Left lung (tissue), 10 donors: ENCODE measurements around the gene BBC3. TPM values are rescaled to one million over a fixed set of nuclear protein-coding genes. Genes with fewer than 3 reads are reported as not detected.
A peak's percentile ranks its signal among the peaks of the same experiment; 100 is the strongest.
"Not testable (repeated sequence)": the region's sequence is repeated elsewhere in the genome, so short reads cannot be mapped to it uniquely, and the experiment has no call there.

Source experiments
- ATAC-seq: fragments of 200-7000 bp; cut with Tn5 transposase; one replicate; pipeline ENCODE4 v1.9.1; 2020; ENCODE audit warnings: moderate library complexity
- DNase-seq, 4 donors: peaks; one replicate each; pipeline ENCODE4 v3.0.0-alpha.2; 2013 to 2020
- H3K27ac ChIP-seq, 2 donors: fragments of 200-600 bp; sonication (generic) in 1 of 2; one replicate each; pipeline versions ENCODE4 v1.5.0 to v1.8.0; 2020 to 2021
- H3K27me3 ChIP-seq, 2 donors: fragments of 200-600 bp; sonication (generic) in 1 of 2; one replicate each; pipeline versions ENCODE4 v1.5.0 to v1.8.0; 2020 to 2021
- H3K36me3 ChIP-seq, 2 donors: fragments of 200-600 bp; sonication (generic) in 1 of 2; one replicate each; pipeline versions ENCODE4 v1.5.0 to v1.8.0; 2020 to 2021
- H3K4me1 ChIP-seq, 2 donors: fragments of 200-600 bp; one replicate each; pipeline ENCODE4 v1.8.0; 2021
- H3K4me3 ChIP-seq, 2 donors: fragments of 200-600 bp; sonication (generic) in 1 of 2; one replicate each; pipeline versions ENCODE4 v1.5.0 to v1.8.0; 2020 to 2021; ENCODE audit warnings: mild to moderate bottlenecking in 1 of 2
- H3K9me3 ChIP-seq, 2 donors: fragments of 200-600 bp; sonication (generic) in 1 of 2; one replicate each; pipeline versions ENCODE4 v1.5.0 to v1.8.0; 2020 to 2021
- intact Hi-C, 2 donors: fragments of 100-400 bp; cut with DNase I; formaldehyde crosslinking; loops; one replicate each; pipeline versions ENCODE4 v1.11.2 to v1.14.2; 2022
- polyA plus RNA-seq, 6 donors: library from polyadenylated mRNA; unstranded; fragments of 120-200 nt; gene quantifications; one replicate each; pipeline ENCODE4 v1.2.1, GENCODE V29; 2013; ENCODE audit not compliant: insufficient read length in 6 of 6
- total RNA-seq, 2 donors: library from RNA; stranded (reverse); fragmentation: NEBNext Ultra II Directional; extraction: Animal tissue kit (Norgen Biotek cat#: 25700); gene quantifications; one replicate each; pipeline ENCODE4 v1.2.1, GENCODE V29; 2021
- TF ChIP-seq, protein P1 (sequence below), 2 donors: fragments of 200-600 bp; sonication (generic) in 1 of 2; IDR thresholded peaks; one replicate each; pipeline versions ENCODE4 v1.5.0 to v1.8.0; 2021; ENCODE audit warnings: antibody characterized with exemption in 2 of 2
- donor health status: DM: no; HTN: yes; CAD: no.
- donor health status: DM: no; HTN: no; CAD: no.

BBC3 gene
- total and polyA plus RNA-seq, 8 donors = 1.6 to 13.8 (median 2.7) TPM

DNA sequence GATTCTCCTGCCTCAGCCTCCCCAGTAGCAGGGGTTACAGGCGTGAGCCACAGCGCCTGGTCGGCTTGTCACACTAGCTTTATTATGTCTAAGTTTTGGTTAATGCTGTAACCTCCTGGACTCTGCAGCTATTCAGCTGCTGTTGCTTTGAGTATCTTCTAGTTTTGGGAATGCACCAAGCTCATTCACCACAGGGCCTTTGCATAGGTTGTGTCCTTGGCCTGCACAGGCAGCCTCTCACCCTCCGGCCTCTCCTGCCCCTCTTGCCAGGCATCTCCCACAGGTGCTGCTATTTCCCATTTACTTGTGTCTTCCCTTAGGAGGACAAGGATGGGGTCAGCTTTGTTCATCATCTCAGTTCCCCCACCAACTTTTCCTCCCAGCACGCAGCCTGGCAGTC, 23.0 kb upstream of the BBC3 start:
- no peak for ATAC-seq
- H3K4me3 ChIP-seq = no peak overlapping the region
- no peaks in the 10 kb centered on the region for H3K9me3 ChIP-seq
- no peak for DNase-seq
- H3K27ac ChIP-seq = no peak overlapping the region
- H3K4me1 ChIP-seq = peaks cover 12 to 15% of the 10 kb centered on the region in 2 donors
- peaks cover 0 to 9% of the 10 kb centered on the region in 2 donors for H3K36me3 ChIP-seq
- TF ChIP-seq, protein P1, sequence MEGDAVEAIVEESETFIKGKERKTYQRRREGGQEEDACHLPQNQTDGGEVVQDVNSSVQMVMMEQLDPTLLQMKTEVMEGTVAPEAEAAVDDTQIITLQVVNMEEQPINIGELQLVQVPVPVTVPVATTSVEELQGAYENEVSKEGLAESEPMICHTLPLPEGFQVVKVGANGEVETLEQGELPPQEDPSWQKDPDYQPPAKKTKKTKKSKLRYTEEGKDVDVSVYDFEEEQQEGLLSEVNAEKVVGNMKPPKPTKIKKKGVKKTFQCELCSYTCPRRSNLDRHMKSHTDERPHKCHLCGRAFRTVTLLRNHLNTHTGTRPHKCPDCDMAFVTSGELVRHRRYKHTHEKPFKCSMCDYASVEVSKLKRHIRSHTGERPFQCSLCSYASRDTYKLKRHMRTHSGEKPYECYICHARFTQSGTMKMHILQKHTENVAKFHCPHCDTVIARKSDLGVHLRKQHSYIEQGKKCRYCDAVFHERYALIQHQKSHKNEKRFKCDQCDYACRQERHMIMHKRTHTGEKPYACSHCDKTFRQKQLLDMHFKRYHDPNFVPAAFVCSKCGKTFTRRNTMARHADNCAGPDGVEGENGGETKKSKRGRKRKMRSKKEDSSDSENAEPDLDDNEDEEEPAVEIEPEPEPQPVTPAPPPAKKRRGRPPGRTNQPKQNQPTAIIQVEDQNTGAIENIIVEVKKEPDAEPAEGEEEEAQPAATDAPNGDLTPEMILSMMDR (IDR thresholded peaks at IDR 0.05) = no peak
- intact Hi-C loops = no loop called here
- no peaks in the 10 kb centered on the region for H3K27me3 ChIP-seq

DNA sequence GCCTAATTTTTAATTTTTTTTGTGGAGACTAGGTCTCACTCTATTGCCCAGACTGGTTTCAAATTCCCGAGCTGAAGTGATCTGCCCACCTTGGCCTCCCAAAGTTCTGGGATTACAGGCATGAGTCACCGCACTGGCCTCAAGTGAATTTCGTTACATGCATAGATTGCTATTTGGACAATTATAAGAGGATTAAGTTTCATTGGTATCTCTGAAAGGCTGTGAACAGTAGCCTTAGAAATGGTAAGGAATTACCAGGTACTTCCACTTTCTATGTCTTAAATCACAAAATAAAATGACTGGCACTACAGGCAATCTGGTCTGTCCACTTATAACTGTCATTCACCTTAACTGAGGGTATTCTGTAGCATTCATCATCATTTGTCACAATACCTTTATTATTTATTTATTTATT, 22.5 kb upstream of the BBC3 start:
- intact Hi-C loops = no loop called here
- TF ChIP-seq, protein P1 (IDR thresholded peaks at IDR 0.05) = no peak
- ATAC-seq (no peak), DNase-seq (no peak)
- H3K27ac ChIP-seq = no peak overlapping the region
- H3K9me3 ChIP-seq = no peaks in the 10 kb centered on the region
- peaks cover 9 to 10% of the 10 kb centered on the region in 2 donors for H3K4me1 ChIP-seq
- H3K27me3 ChIP-seq = no peaks in the 10 kb centered on the region
- H3K4me3 ChIP-seq = no peak overlapping the region
- peaks cover 0 to 4% of the 10 kb centered on the region in 2 donors for H3K36me3 ChIP-seq

DNA sequence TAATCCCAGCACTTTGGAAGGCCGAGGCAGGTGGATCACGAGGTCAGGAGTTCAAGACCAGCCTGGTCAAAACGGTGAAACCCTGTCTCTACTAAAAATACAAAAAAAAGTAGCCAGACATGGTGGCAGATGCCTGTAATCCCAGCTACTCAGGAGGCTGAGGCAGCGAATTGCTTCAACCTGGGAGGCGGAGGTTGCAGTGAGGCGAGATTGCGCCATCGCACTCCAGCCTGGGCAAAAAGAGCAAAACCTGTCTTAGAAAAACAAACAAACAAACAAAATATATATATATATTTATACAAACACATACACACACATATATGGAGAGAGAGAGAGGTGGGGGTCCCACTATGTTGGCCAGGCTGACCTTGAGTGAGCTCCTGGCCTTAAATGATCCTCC, 22.0 kb upstream of the BBC3 start:
- intact Hi-C loops, H3K36me3 ChIP-seq, ATAC-seq: not testable (repeated sequence)

DNA sequence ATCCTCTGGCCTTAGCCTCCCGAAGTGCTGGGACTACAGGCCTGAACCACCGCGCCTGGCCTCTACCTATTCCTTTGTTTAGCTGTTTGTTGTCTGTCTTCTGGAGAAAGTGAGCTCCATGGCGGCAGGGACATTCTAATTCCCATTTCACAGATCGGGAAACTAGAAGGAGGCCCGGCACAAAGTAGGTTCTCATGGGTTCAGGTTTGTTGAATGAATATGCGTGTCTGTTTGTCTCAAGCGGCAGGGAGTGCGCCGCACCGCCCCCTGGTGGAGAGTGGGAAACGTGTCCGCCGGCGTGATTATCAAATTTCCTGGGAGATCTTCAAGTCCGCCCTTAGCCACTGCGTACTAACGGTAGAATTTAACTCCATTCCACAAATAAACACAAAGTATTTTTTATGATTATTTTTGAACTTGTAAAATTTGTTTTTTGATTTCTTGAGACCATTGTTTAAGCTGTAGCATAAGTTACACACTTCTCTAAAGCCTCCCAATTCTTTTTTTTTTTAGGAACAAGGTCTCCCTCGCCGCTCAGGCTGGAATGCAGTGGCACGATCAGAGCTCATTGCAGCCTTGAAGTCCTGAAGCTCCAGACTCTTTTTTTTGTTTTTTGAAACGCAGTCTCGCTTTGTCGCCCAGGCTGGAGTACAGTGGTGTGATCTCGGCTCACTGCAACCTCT, 16.4 kb upstream of the BBC3 start:
- DNase-seq (peak; percentile 42 to 95 (median 78)), ATAC-seq (peak; percentile 39)
- peaks cover 2 to 33% of the 10 kb centered on the region in 2 donors for H3K4me1 ChIP-seq
- intact Hi-C loops = loop anchor here in 1 of 2 donors (5.0 kb wide), 1 partner anchor 40 kb away; no protein-coding TSS in a partner anchor
- TF ChIP-seq, protein P1 (IDR thresholded peaks at IDR 0.05) = peak; percentile 89 to 91
- peaks cover 0 to 9% of the 10 kb centered on the region in 2 donors for H3K27me3 ChIP-seq
- H3K9me3 ChIP-seq = no peaks in the 10 kb centered on the region
- H3K4me3 ChIP-seq = no peak overlapping the region
- no peak overlapping the region for H3K27ac ChIP-seq
- no peaks in the 10 kb centered on the region for H3K36me3 ChIP-seq

More for the DNA sequence above, 22.0 kb upstream of the BBC3 start:
- not testable (repeated sequence) for H3K9me3 ChIP-seq, H3K4me1 ChIP-seq, H3K27me3 ChIP-seq, DNase-seq, H3K27ac ChIP-seq, H3K4me3 ChIP-seq

DNA sequence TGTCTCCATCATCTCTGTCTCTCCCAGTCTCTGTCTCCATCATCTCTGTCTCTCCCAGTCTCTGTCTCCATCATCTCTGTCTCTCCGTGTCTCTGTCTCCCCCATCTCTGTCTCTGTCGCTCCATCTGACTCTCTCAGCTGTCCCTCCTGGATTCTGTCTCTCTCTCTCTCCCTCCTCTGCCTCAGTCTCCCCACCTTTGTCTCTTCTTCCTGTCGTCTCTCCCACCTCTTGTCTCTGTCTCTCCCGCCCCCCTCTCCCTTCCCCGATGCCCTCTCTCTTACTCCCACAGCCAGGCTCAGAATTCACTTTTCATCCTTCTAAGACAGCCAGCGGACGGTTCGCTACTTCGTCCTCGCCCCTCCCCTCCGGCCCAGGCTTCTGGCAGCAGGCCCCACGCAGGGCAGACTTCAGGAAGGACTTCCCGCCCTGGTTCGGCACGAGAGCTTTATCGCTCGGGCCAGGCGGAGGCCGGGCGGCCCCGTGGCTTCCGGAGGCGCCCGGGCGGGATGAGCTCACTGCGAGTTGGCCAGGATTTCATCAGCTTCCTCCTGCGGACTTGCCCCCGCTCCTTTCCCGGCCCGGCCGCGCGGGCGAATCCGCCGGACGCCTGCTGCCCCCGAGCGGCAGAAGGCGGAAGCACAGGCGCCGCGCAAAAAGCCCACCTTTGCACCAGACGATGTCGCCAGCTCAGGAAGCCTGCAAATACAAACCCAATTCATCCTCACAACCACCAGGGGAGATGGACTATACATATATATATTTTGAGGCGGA, 13.0 kb upstream of the BBC3 start:
- intact Hi-C loops = loop anchor here in 1 of 2 donors (5.0 kb wide), 1 partner anchor 97 kb away; no protein-coding TSS in a partner anchor
- Histone ChIP-seq H3K9me3 (no peaks in the 10 kb centered on the region), H3K4me1 (peaks cover 5 to 63% of the 10 kb centered on the region in 2 donors), H3K36me3 (no peaks in the 10 kb centered on the region), H3K27ac (peak overlapping the region; percentile 10 to 72), H3K27me3 (peaks cover 13 to 44% of the 10 kb centered on the region in 2 donors), H3K4me3 (peak overlapping the region; percentile 10 to 36)
- DNase-seq (peak; percentile 87 to 99 (median 94)), ATAC-seq (peak; percentile 90)
- TF ChIP-seq, protein P1 (IDR thresholded peaks at IDR 0.05) = peak; percentile 98 to 99
